GM18907 (cell line): ENCODE data around the gene HEG1.

Experiments
- ATAC-seq: cut with Tn5 transposase; IDR thresholded peaks from one replicate; pipeline ENCODE4 v1.9.1; 2021; ENCODE audit warnings: mild to moderate bottlenecking, moderate library complexity; ENCODE audit not compliant: unreplicated experiment

The HEG1 gene

DNA sequence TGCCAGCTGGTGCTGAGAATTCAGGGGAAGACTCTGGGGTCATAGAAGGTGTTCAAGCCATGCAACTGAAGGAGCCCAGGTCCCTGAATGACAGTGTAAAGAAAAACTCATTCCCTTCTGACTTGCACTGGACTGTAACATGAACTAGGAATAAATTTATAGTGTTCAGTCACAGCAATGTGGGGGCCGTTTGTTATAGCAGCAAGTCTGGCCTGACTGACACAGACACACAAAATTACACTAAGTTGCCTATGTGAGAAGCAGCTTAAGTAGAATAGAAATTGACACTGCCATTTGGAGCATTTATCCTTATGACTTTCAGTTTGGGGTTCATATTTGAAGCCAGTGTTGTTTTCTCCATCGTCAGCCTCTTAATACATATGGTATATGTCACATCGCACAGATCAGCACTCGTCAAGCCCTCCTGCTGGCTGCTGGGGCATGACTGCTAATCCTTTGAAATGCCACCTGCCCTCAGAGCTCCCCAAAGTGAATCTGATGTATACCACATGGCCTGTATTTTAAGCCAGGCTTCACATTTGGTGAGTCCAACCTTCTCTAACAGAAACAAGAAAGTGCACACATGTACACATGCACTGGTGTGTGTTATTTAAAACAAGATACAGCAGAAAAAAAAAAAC is 17.1 kb upstream of the HEG1 start:
- ATAC-seq: no peak

- no peak for ATAC-seq
Measured at GRCh38 chr3:125072301-125072700, 16.5 kb upstream of the HEG1 start.

GRCh38 chr3:125069968-125070745 is 14.4 kb upstream of the HEG1 start:
- no peak for ATAC-seq

- no peak for ATAC-seq
Measured at GRCh38 chr3:125069452-125069851, 13.7 kb upstream of the HEG1 start.

DNA sequence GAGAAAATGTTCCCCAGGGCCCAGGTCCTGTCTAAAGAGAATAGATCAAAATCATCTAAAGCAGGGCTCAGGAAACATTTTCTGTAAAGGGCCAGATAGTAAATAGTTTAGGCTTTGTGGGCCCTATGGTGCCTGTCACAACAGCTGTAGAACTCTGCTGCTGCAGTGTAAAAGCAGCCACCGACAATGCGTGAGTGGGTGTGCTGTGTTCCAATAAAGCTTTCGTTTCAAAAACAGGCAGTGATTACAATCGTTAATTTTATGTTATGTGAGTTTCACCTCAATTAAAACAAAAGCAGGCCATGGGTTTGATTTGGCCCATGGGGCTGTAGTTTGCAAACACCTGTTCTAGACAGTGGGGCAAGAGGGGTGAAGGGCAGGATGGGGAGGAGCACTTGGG is 12.5 kb upstream of the HEG1 start:
- no peak for ATAC-seq

GRCh38 chr3:125067225-125067624 is 11.4 kb upstream of the HEG1 start:
- ATAC-seq: no peak

DNA sequence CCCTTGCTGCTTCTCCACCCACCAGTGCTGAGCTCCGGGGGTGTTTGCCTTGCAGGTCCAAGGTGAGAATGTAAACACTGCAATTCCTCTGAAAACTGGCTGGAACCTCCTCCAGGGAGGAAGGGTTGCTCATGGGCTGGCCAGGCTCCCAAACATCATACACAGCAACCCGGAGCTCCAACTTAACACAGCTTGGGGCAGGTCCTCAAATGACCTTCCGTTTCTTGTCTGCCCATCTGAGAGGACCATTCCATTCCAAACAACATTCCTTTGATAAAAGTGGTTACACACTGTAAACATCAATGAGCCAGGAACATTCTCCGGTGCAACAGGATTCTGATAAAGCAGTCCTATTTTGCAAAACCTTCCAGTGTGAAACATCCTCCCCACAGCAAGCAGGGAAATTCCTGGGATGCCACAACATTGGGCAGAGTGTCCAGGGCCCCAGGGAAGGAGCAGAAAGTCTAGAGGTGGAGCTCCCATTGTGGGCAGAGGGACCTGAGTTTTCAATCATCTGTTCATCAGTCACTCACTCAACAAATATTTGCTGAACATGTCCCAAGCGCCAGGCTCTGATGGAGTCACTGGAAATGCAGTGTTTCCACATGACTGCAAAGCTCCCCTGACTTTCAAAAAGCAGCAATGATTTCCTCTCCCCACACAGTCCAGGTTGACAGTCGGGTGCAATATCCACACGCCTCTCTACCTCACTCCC is 7.3 kb upstream of the HEG1 start:
- no peak for ATAC-seq

DNA sequence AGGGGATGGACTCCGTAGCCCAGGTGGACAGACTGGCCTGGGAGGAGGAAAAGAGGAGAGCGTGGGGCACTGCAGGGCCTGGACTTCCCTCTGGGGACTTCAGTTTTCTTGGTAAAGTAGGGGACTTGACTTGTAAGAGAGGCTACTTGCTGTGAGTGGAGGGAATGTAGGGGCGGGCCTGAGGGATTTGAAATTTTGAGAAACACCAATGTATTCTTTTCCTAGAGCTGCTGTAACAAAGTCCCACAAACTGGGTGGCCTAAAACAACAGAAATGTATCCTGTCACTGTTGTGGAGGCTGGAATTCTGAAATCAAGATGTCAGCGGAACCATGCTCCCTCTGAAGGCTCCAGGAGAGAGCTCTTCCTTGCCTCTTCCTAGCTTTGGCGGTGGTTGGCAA is 5.8 kb upstream of the HEG1 start:
- ATAC-seq: no peak

DNA sequence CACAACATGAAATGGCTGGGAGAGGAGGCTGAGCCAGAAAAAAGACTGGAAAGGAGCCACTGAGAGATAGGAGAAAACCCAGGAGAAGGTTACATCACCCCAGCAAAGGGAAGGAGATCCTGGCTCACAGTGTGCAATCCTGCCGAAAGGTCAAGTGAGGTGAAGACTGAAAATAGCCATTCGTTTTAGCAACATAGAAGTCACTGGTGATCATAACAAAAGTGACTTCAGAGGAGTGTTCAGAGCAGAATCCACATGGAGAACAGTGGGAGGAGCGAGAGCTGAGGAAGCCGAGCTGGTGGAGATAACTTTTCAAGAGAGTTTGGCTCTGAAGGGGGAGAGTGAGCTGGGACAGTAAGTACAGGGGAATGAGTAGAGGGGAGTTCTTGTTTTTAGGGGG is 5.4 kb upstream of the HEG1 start:
- no peak for ATAC-seq

DNA sequence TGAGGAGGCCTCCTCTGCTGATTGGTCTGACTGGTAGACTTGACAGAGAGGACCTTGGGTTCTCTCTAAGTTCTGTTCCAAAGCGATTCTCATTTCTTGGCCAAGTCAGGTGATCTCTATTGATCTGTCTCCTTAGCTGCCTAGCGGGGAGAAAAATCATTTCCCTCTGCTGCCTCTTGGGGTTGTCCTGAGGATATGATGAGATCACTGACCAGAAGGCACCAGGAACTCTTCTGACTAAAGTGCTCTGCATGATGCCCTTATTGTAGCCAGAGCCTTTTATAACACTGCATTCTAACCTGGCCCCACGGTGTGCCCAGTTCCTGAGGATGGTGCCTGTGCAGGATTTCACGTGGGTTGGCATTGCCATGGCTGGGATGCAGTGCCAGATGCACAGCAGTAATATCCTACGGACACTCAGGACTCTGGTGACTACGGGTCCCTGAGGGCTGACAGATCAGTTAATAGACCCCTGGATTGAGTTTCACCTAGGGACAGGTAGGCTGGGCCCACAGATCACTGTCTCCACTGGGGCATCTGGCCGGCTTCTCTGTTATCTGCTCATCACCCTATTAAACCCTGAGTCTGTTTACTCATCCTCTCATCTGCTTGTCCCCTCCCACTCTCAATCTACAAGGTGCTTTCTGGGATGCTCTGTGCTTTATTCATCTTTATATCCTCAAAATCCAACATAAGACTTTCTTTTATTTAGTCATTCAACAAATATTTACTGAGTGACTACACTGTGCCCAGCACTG is 3.9 kb upstream of the HEG1 start:
- ATAC-seq: no peak

- ATAC-seq: no peak
Measured at GRCh38 chr3:125058959-125059358, 3.2 kb upstream of the HEG1 start.

GRCh38 chr3:125058529-125058928 is 2.7 kb upstream of the HEG1 start:
- ATAC-seq: no peak

DNA sequence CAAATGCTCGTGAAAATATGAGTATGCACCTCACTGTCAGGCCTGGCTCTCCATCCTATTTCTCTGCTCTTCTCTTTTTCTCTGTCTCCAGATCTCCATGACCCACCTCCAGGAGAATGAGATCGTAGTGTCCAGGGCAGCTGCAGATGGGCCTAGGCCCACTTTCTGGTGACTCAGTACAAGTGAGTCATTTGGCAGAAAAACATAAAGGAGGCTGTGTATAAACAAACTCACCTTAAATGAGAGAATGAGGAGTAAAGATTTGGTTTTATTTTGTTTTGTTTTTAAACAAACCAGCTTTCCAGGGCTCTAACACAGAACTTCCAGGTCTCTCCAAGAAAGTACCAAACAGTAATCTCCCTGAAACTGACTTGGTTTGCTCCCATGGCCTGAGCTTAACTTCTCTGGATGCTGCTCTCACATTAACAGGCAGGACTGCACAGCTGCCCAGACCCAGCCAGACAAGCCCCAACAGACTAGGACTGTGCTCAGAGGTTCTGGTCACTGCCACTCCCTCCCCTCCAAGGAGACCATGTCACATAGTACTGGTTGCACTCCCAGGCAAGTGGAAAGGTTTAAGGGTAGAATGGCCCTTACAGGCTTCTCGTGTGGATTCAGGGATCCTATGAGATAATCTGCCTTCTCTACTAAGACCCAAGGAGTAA is 1.5 kb upstream of the HEG1 start:
- no peak for ATAC-seq

- ATAC-seq: peak; percentile 23
Measured at GRCh38 chr3:125055331-125055912, 375 bp downstream of the HEG1 start.

DNA sequence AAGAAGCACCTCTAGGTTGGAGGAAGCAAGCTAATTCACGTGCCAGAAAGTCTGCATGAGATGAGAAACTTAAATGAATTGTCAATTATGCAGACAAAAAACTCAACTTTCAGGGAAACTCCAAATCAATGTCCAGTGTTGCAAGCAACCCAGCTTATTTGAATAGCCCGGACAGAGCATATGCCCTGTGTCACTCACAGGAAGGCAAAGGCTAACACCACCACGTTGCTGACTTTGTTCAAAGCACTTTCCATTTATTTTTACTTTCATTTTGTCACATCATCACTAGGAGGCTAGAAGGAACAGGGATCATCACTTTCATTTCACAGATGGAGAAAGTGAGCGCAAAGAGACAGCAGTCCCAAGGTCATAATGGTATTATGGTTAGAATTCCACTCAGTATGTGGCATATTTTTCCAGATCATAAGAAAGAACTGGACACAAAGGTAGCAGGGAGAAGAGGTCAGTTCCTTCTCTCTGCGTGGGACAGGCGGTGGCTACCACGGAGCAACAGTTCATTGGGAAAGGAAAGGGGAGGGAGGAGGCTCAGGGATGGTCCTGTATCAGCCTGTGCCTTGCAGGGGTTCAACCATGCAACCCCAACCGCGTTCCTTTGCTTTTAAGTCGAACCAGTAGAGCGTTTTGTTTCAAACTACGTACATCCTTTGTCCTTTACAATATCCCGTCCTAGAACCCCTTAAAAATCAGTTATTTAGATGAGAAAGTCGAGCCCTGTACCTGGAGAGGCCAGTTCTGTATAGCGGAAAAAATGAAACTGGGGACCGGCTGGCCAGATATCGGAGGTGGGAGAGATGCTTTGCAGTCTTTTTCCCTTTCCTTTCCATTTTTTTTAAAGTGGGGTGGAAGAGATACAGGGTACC is 1.1 kb downstream of the HEG1 start:
- peak; percentile 44 for ATAC-seq

- ATAC-seq: no peak
Measured at GRCh38 chr3:125054062-125054448, 1.7 kb downstream of the HEG1 start.

DNA sequence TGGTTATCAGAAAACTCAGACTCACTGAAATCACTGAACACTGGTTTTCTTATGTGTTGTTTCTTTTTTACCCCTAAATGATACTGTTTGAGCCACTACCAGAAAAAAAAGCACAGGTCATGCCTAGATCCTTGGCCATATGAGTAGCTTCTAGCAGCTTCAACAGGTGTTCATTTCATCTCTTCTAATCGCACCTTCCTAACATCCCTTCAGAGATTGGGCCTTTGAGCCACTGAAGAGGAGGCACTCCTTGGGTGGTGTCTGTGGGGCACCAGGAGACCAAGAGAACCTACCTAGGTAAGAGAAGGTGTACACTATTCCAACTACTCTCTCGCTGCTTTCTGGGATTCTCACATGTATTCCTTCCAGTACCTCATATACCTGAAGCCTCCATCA is 2.5 kb downstream of the HEG1 start:
- ATAC-seq: no peak

- ATAC-seq: no peak
Measured at GRCh38 chr3:125052624-125053303, 3.0 kb downstream of the HEG1 start.
